SK-N-MC (cell line): ENCODE measurements around the gene MYOC.

Source experiments
- DNase-seq: peaks from one replicate; pipeline ENCODE4 v3.0.0-alpha.2; 2011; ENCODE audit warnings: low read depth, low spot score
- H3K27ac ChIP-seq: fragments of 200-600 bp; sonication (generic); 2 replicates; pipeline ENCODE4 v1.5.1; 2016; ENCODE audit warnings: mixed run types
- H3K36me3 ChIP-seq: fragments of 200-600 bp; sonication (generic); 2 replicates; pipeline ENCODE4 v1.6.1; 2017; ENCODE audit warnings: antibody characterized with exemption, low read length, mixed read lengths; ENCODE audit not compliant: insufficient read depth
- H3K4me3 ChIP-seq: fragments of 200-600 bp; sonication (generic); 2 replicates; pipeline ENCODE4 v1.5.1; 2016
- H3K9ac ChIP-seq: fragments of 200-600 bp; sonication (generic); 2 replicates; pipeline ENCODE4 v1.8.0; 2017; ENCODE audit warnings: mixed run types, mixed read lengths; ENCODE audit not compliant: insufficient read length
- H3K9me3 ChIP-seq: fragments of 200-600 bp; sonication (generic); 2 replicates; pipeline ENCODE4 v1.6.1; 2017; ENCODE audit warnings: low read depth, mild to moderate bottlenecking, antibody characterized with exemption, low read length, moderate library complexity, mixed read lengths
- EZH2 ChIP-seq: fragments of 200-600 bp; sonication (generic); IDR thresholded peaks from one replicate; pipeline ENCODE4 v1.6.1; 2017; ENCODE audit warnings: antibody characterized with exemption
- FOXP2 ChIP-seq: optimal IDR thresholded peaks from 2 replicates; pipeline ENCODE3; 2011; ENCODE audit warnings: mild to moderate bottlenecking, moderate library complexity; ENCODE audit not compliant: insufficient read depth; ENCODE audit errors: extremely low read length, control extremely low read depth
- POLR2AphosphoS5 ChIP-seq: IDR thresholded peaks from 2 replicates; pipeline ENCODE4 v1.6.1; 2012; ENCODE audit warnings: mild to moderate bottlenecking, low read depth, low read length, borderline replicate concordance

Gene MYOC

GRCh38 chr1:171655746-171656116 is 3.2 kb upstream of the MYOC start:
- TF ChIP-seq POLR2AphosphoS5, result no peak
- no peak for TF ChIP-seq FOXP2
- TF ChIP-seq EZH2, result no peak
- no peaks in the 10 kb centered on the region for H3K36me3 ChIP-seq
- no peak for DNase-seq
- H3K27ac ChIP-seq, result no peak overlapping the region
- H3K9me3 ChIP-seq, result no peaks in the 10 kb centered on the region
- H3K9ac ChIP-seq, result no peak overlapping the region
- H3K4me3 ChIP-seq, result no peak overlapping the region

DNA sequence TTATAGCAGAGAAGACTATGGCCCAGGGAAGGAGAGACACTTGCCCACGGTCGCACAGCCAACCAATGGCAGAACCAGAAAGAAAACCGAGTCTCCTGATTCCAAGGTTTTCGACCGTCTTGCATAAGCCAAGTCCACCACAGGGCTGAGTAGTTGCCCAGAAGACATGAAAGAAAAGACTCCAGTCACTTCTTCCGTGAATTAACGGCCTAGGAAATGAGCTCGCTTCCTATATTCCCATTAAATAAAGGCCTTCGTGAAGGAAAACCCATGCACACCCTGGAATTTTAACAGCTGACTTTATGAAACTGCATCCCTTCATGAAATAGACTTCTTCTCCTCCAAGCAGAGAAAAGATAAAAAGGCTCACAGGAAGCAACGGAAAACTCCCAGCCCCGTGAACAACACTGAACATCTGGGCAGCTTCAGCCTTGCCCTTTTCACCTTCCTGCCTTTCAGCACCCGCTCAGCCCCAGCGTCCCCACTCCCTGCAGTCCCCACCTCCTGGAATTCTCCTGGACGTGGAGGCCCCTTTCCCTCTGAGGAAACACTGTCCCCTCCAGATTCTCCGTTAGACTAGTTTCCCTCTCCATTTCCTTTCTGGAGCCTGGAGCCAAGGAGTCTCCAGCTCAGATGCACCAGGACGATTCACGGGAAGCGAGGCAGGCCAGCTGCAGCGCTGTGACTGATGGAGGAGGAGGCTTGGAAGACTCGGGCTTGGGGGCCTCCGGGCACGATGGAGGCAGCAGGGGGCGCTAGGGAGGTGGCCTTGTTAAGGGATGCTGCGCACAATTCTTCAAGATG is 2.7 kb upstream of the MYOC start:
- no peak overlapping the region for H3K4me3 ChIP-seq
- no peak overlapping the region for H3K9ac ChIP-seq
- TF ChIP-seq FOXP2 (no peak), POLR2AphosphoS5 (no peak), EZH2 (no peak)
- H3K9me3 ChIP-seq, result no peaks in the 10 kb centered on the region
- H3K36me3 ChIP-seq, result no peaks in the 10 kb centered on the region
- no peak overlapping the region for H3K27ac ChIP-seq
- no peak for DNase-seq

GRCh38 chr1:171654201-171654941 is 1.9 kb upstream of the MYOC start:
- Histone ChIP-seq H3K4me3 (no peak overlapping the region), H3K9me3 (no peaks in the 10 kb centered on the region), H3K9ac (no peak overlapping the region), H3K36me3 (no peaks in the 10 kb centered on the region), H3K27ac (no peak overlapping the region)
- TF ChIP-seq EZH2 (no peak), POLR2AphosphoS5 (no peak), FOXP2 (no peak)
- DNase-seq, result no peak

DNA sequence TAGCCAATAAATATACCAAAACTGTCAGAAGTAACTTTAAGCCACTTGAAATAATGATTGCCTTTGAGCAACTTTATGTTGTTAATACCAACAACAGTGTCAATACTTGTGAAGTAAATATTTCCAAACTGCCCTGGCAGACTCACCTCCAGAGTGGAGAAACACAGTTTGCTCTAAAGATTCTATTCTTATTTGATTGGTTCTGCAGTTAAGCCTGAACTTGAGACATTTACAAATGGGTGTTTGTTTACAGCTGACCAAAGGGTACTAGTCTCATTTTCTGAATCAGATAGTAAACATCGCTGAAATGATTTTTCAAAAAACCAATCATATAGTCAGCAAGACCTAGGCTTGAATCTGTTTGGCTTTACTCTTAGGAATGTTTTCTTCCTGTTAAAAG is 1.3 kb upstream of the MYOC start:
- Histone ChIP-seq H3K4me3 (no peak overlapping the region), H3K9ac (no peak overlapping the region), H3K27ac (no peak overlapping the region), H3K9me3 (no peaks in the 10 kb centered on the region), H3K36me3 (no peaks in the 10 kb centered on the region)
- DNase-seq, result no peak
- TF ChIP-seq FOXP2, result no peak
- no peak for TF ChIP-seq POLR2AphosphoS5
- no peak for TF ChIP-seq EZH2

- no peak for DNase-seq
- TF ChIP-seq EZH2 (no peak), POLR2AphosphoS5 (no peak), FOXP2 (no peak)
- Histone ChIP-seq H3K27ac (no peak overlapping the region), H3K9me3 (no peaks in the 10 kb centered on the region), H3K9ac (no peak overlapping the region), H3K4me3 (no peak overlapping the region), H3K36me3 (no peaks in the 10 kb centered on the region)
These were observed 6.3 kb downstream of the MYOC start for GRCh38 chr1:171646249-171646560.

DNA sequence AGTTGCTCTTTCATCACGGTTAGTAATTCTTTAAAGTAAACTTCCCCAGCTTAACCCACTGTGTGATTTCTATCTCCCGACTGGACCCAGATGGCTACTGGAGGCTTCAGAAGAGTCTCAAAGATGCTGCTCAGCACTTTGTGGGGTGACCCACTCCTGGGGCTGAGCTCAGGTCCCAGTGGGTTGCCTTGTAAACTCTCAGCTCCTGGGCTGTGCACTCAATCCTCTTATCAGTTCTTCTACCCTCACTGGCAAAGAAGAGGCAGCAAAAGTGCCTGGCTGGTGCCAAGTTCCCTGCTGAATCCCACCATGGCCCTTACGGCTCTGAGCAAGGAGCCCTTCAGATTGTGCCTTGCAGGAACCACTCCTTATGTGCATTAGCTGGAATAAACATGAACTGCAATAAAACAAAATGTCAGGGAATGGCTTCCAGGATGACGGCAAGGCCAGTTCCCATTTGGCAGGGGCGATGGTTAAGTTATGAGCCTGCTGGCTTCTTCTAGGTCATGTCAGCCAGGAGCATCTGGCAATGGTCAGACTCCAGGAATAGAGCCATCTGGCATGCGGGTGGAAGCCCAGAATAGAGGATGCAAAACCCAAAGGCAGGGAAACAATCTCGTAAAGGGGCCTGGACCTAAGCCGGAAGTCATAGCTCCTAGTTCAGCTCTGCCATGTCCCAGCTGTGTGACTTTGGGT is 6.8 kb downstream of the MYOC start:
- TF ChIP-seq FOXP2 (no peak), EZH2 (no peak), POLR2AphosphoS5 (no peak)
- Histone ChIP-seq H3K4me3 (no peak overlapping the region), H3K9ac (no peak overlapping the region), H3K9me3 (no peaks in the 10 kb centered on the region), H3K36me3 (no peaks in the 10 kb centered on the region), H3K27ac (no peak overlapping the region)
- no peak for DNase-seq

DNA sequence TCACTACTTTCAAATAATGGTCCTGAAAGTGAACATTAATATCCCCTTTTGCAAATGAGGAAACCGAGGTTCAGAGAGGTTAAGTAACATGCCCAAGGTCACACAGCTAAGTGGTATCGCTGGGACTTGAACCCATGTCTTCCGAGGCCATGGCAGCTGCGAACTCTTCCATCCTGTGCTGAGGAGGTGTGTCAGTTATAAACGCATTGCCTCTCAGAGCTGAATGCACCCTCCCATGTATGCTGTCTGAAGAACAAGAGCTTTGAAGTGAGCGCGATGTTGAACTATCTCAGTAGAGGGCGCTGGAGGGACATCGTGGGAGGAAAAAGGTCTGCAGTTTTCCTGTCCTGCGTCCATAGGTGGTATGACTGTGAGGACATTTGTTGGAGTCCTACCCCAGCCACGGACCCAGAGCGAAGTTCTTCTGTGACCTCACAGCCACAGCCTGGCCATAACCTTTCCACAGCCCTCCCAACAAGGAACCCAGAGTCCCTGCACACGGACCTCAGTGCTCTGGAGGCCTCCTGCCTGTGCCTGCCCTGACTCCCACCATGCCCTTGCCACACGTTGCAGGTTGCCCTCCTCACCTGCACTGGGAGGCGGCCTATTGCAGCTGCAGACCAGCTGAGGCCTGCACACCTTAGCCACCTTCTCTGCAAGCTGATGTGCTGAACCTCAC is 7.5 kb downstream of the MYOC start:
- H3K27ac ChIP-seq, result no peak overlapping the region
- H3K4me3 ChIP-seq, result no peak overlapping the region; the same call in 1 of the 2 replicates
- H3K9me3 ChIP-seq, result no peaks in the 10 kb centered on the region
- H3K36me3 ChIP-seq, result no peaks in the 10 kb centered on the region
- DNase-seq, result peak; percentile 63
- TF ChIP-seq POLR2AphosphoS5, result no peak
- no peak for TF ChIP-seq FOXP2
- no peak for TF ChIP-seq EZH2
- no peak overlapping the region for H3K9ac ChIP-seq

GRCh38 chr1:171643156-171643555 is 9.3 kb downstream of the MYOC start:
- DNase-seq, result no peak
- H3K36me3 ChIP-seq, result no peaks in the 10 kb centered on the region
- no peak for TF ChIP-seq FOXP2
- no peak for TF ChIP-seq EZH2
- no peak for TF ChIP-seq POLR2AphosphoS5
- no peak overlapping the region for H3K9ac ChIP-seq
- H3K9me3 ChIP-seq, result no peaks in the 10 kb centered on the region
- no peak overlapping the region for H3K4me3 ChIP-seq
- H3K27ac ChIP-seq, result no peak overlapping the region
